HG03159 (cell line): ENCODE data around the gene CNN3.

ENCODE experiments used
- ATAC-seq: cut with Tn5 transposase; IDR thresholded peaks from one replicate; pipeline ENCODE4 v1.9.1; 2021; ENCODE audit warnings: mild to moderate bottlenecking, moderate library complexity; ENCODE audit not compliant: unreplicated experiment

The CNN3 gene

DNA sequence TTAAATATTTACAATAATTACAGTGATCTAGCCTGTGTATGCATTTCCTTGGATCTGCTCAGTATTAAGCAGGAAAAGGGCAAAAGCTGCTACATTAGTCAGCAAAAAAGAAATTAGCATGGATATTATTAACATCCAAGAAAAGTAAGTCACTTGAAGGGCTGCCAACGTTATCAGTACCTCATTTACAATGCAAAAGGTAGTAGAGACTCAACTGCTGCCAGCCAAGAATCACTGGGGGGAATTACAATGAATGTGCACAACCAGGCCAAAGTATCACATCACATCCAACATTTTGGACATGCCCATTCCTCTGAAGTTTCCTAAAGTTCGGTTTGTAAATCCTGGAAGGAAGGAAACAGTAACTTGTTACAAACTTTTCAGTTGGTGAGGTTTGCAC lies 1.9 kb downstream of the CNN3 start:
- no peak for ATAC-seq

GRCh38 chr1:94922761-94923331 lies 4.1 kb downstream of the CNN3 start:
- no peak for ATAC-seq

DNA sequence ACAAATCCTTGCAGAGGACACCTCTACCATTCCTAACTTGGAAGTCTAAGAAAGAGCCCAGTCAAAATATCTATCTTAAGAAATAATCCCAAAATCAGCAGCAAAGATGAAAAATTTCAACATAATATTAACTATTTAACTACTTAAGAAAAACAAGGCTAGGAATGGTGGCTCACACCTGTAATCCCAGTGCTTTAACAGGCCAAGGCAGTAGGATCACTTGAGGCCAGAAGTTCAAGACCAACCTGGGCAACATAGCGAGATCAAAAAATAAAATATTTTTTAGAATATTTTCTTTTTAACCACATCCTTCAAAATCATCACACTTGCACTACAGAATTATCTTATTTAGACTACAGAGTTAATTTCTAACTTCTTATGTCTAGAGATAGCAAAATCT lies 4.9 kb downstream of the CNN3 start:
- ATAC-seq = no peak

GRCh38 chr1:94920061-94920460 lies 6.8 kb downstream of the CNN3 start:
- ATAC-seq = no peak

DNA sequence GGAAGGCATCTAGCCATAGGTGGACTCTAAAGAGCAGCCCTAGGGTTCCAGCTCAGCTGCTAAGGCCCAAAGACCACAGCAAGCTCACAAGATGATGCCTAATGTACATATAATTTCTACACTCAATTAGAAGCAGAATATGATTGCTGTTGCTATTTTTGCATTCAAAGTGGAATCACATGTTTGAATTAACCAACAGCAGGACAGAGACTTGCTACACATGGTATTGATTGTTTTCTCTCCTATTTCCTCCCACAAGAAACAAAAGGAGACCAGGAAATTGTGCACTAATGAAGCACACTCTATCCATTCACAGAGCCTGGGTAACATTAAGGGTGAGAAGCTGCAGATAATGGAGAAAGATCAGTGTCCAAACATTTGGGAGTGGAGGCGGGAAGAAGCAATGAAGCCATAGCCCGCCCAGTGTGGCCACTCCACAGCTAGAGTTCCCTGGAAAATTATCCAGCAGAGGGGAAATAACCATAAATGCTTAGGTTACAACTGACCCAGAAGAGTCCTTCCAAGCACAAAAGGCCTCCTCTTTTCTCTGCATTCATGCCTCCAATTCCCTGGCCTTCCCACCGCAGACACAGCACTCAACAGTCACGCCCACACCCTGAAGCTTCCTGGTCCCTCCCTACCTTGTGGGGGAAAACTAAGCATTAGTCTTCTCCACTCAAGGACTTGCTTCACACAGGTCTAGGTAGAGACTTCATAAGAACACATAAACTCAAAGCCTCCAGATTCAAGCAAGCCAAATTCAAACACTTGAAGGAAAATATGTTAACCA lies 7.5 kb downstream of the CNN3 start:
- no peak for ATAC-seq

- ATAC-seq = no peak
Observed at GRCh38 chr1:94917251-94917650, 9.7 kb downstream of the CNN3 start.

DNA sequence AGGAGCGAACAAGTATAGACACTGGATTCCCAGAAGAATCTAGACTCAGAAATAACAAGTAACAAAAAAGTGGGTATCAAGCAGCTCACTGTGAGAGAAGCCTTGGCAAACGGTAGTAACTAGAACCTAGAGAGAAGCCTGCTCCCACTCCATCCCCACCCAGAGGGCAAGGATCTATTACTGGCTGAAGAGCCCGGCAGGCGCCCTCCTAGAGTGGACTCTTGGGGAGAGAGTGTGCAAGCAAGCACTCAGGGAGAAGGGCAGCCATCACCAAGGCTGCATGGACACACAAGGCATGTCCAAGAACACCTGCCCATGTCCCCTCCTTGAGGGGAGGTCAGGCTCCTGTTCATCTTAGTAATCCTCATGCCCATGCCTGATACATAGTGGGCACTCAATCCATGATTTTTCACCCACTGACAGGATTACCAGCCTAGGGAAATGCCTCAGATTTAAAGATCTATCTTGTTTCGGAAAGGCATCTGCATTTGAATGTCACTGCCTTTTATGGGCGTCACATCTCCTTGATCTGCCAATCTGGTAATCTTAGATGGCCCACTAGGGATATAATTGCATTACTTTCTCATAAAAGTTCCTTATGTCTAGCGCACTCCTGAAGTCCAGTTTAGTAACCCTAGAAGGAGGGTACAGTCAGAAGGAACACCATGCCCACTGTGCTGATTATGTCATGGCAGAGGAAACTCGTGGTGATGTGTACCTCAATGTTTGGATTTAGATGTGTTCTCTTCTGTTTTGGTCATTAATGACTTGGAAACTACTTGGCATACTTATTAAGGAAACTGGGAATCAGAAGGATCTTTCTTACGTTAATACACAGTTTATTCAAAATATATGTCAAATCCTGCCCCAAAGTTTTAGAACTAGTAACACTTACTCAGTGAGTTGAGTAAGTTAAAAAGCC lies 14.4 kb downstream of the CNN3 start:
- ATAC-seq = no peak

GRCh38 chr1:94909486-94909885 lies 17.4 kb downstream of the CNN3 start:
- ATAC-seq = no peak

GRCh38 chr1:94908965-94909364 lies 17.9 kb downstream of the CNN3 start:
- no peak for ATAC-seq

DNA sequence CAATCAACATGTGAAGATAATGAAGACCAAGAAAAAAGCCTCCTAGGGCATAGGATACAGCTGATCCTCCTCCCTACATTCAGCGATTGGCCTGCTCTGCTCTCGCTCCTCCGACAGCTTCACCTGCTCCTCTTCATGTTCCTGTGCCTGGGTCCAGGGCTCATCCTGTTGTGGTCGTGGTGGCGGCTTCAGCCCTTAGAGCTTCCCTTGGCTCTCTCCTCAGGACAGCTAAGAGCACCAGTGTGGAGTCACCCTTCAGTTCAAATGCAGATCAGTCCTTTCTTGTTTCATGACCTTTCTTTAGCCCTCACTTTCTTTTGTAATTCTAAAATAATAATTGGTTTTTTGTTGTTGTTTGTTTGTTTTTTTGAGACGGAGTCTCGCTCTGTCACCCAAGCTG lies 18.7 kb downstream of the CNN3 start:
- ATAC-seq = no peak

GRCh38 chr1:94907136-94907535 lies 19.8 kb downstream of the CNN3 start:
- ATAC-seq = no peak

GRCh38 chr1:94906382-94906781 lies 20.5 kb downstream of the CNN3 start:
- no peak for ATAC-seq

GRCh38 chr1:94905207-94905606 lies 21.7 kb downstream of the CNN3 start:
- ATAC-seq = no peak

GRCh38 chr1:94903280-94904009 lies 23.5 kb downstream of the CNN3 start:
- no peak for ATAC-seq

- ATAC-seq = no peak
Observed at GRCh38 chr1:94901841-94902240, 25.1 kb downstream of the CNN3 start.

DNA sequence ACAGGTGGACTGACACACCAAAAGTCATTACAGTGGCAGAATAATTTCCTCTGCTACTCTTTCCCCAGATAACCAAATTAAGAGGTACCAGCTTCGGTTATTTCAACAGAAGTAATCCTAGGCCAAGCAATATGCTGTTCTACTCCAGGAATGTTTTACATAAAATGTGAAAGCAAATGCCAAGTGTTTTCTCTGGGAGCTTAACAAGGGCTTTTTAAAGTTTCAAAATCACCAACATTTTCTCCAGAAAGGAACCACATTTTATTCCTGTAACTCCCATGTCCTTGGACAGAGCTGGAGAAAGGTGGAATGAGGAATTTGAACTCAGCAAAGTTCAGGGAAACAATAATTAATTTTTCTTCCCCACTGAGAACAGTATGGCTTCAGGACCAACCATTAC lies 27.2 kb downstream of the CNN3 start:
- ATAC-seq = no peak

- no peak for ATAC-seq
Observed at GRCh38 chr1:94898491-94899385, 28.2 kb downstream of the CNN3 start.

GRCh38 chr1:94895518-94895917 lies 31.4 kb downstream of the CNN3 start:
- ATAC-seq = no peak

- no peak for ATAC-seq
Observed at GRCh38 chr1:94894630-94895029, 32.3 kb downstream of the CNN3 start.
